Panc1 (cell line): ENCODE measurements around the gene ICA1. TPM values are rescaled to one million over a fixed set of nuclear protein-coding genes. Genes with fewer than 3 reads are reported as not detected.

Experiments
- ATAC-seq: fragments of 200-7000 bp; cut with Tn5 transposase; 2 replicates; pipeline ENCODE4 v1.9.1; 2020; ENCODE audit warnings: mild to moderate bottlenecking, moderate library complexity
- BruUV-seq: library from RNA; stranded (reverse); fragments of 400-500 nt; replicated peaks from 2 replicates; lab custom pipeline; 2021; lab: Mats Ljungman, UMichigan
- CTCF ChIA-PET: fragments of 300-600 bp; sonication (Branson Sonifier 250); formaldehyde crosslinking; loops from one replicate; lab custom pipeline; 2022; ENCODE audit warnings: antibody characterized with exemption; lab: Charles Lee
- POLR2A ChIA-PET: fragments of 300-600 bp; sonication (Branson Sonifier 250); formaldehyde crosslinking; loops from one replicate; lab custom pipeline; 2022; ENCODE audit warnings: antibody characterized with exemption; lab: Charles Lee
- DNase-seq: peaks from one replicate; pipeline ENCODE4 v3.0.0-alpha.2; 2010; ENCODE audit warnings: low read depth, low spot score
- H3K27ac ChIP-seq: 2 replicates; pipeline ENCODE4 v1.5.1; 2011; ENCODE audit warnings: mild to moderate bottlenecking, low read length, inconsistent platforms
- H3K27me3 ChIP-seq: fragments of 200-500 bp; sonication (Bioruptor generic); 2 replicates; pipeline ENCODE4 v1.6.0; 2014; ENCODE audit warnings: low read length, inconsistent platforms; ENCODE audit not compliant: control insufficient read depth, insufficient read depth
- H3K36me3 ChIP-seq: fragments of 200-500 bp; sonication (Bioruptor generic); 2 replicates; pipeline ENCODE4 v1.5.1; 2014; ENCODE audit warnings: inconsistent platforms, mild to moderate bottlenecking, low read length, moderate library complexity; ENCODE audit not compliant: control insufficient read depth, insufficient read depth
- H3K4me1 ChIP-seq: 2 replicates; pipeline ENCODE4 v1.5.1; 2011; ENCODE audit warnings: inconsistent platforms, mild to moderate bottlenecking, low read length, moderate library complexity; ENCODE audit not compliant: control insufficient read depth, insufficient read depth
- H3K4me3 ChIP-seq, 2 experiments: 2 replicates each; pipeline ENCODE4 v1.5.1; 2011 to 2012; ENCODE audit warnings: low read depth in 2 of 2, low read length in 2 of 2, mild to moderate bottlenecking in 2 of 2, inconsistent platforms in 1 of 2, moderate library complexity in 1 of 2
- H3K9me3 ChIP-seq: fragments of 200-500 bp; sonication (Bioruptor generic); 2 replicates; pipeline ENCODE4 v1.5.1; 2014; ENCODE audit warnings: low read depth, mild to moderate bottlenecking, inconsistent platforms, low read length, moderate library complexity; ENCODE audit not compliant: control insufficient read depth, insufficient read depth
- CTCF ChIP-seq: fragments of 450-650 bp; IDR thresholded peaks from 2 replicates; pipeline ENCODE4 v1.5.1; 2017; ENCODE audit warnings: mild to moderate bottlenecking
- POLR2AphosphoS5 ChIP-seq: IDR thresholded peaks from 2 replicates; pipeline ENCODE4 v1.6.1; 2012; ENCODE audit warnings: mild to moderate bottlenecking, low read depth, low read length, moderate library complexity
- REST ChIP-seq, 2 experiments: IDR thresholded peaks; 2 replicates each; pipeline ENCODE4 v1.6.1; 2011 to 2012; ENCODE audit warnings: low read depth in 2 of 2, control low read depth in 1 of 2, low read length in 1 of 2, mild to moderate bottlenecking in 1 of 2, moderate library complexity in 1 of 2; ENCODE audit not compliant: insufficient read depth in 1 of 2
- SIN3A ChIP-seq: IDR thresholded peaks from 2 replicates; pipeline ENCODE4 v1.6.1; 2012; ENCODE audit warnings: low read depth, mild to moderate bottlenecking, low read length, moderate library complexity, borderline replicate concordance; ENCODE audit not compliant: insufficient read depth
- TCF7L2 ChIP-seq: IDR thresholded peaks from 2 replicates; pipeline ENCODE4 v1.6.1; 2011; ENCODE audit warnings: mild to moderate bottlenecking, low read depth, low read length, inconsistent platforms
- in situ Hi-C: cut with HindIII; loops from 2 replicates; pipeline ENCODE4 v1.10.0; 2016; ENCODE audit warnings: low sequenced_read_pairs, low pct_unique_long_range_greater_than_20kb
- intact Hi-C: fragments of 100-400 bp; cut with micrococcal nuclease; formaldehyde crosslinking; loops from one replicate; pipeline ENCODE4 v1.10.0; 2022; ENCODE audit not compliant: unreplicated experiment
- total RNA-seq: library from RNA; stranded (reverse); gene quantifications from one replicate; pipeline ENCODE4 v1.2.1, GENCODE V29; 2021; ENCODE audit not compliant: unreplicated experiment

ICA1 gene
- total RNA-seq, 1 experiment from 2014 or later, result 1.1 TPM

- peaks cover 19% of the 10 kb centered on the region for H3K27me3 ChIP-seq
- no peak overlapping the region for H3K27ac ChIP-seq
- H3K9me3 ChIP-seq, result no peaks in the 10 kb centered on the region
- ChIA-PET CTCF (no interaction called here), POLR2A (no interaction called here)
- no peak for DNase-seq
- no peak; the same call in 1 of the 2 replicates for ATAC-seq
- H3K36me3 ChIP-seq, result no peaks in the 10 kb centered on the region
- no peaks in the 10 kb centered on the region for H3K4me1 ChIP-seq
- BruUV-seq, result no TSS peak
- intact Hi-C loops, result no loop called here
- H3K4me3 ChIP-seq, result no peak overlapping the region
- in situ Hi-C loops, result no loop called here
- no peak for TF ChIP-seq REST (IDR thresholded peaks at IDR 0.05; ENCODE audit: insufficient read depth in 1 of 2, low read depth in 2 of 2, low read length in 1 of 2)
- no peak for TF ChIP-seq POLR2AphosphoS5
- TF ChIP-seq CTCF, result no peak
- TF ChIP-seq TCF7L2, result no peak
- no peak for TF ChIP-seq SIN3A
These were observed 109.3 kb downstream of the ICA1 start for GRCh38 chr7:8152489-8153192.

GRCh38 chr7:8151161-8151725 lies 110.7 kb downstream of the ICA1 start:
- POLR2A ChIA-PET, result no interaction called here

More at GRCh38 chr7:8151161-8151725, 110.7 kb downstream of the ICA1 start:
- no peaks in the 10 kb centered on the region for H3K9me3 ChIP-seq
- peaks cover 13% of the 10 kb centered on the region for H3K27me3 ChIP-seq
- ATAC-seq (no peak), DNase-seq (no peak)
- intact Hi-C loops, result no loop called here
- CTCF ChIA-PET, result no interaction called here
- in situ Hi-C loops, result no loop called here
- H3K4me3 ChIP-seq, result no peak overlapping the region
- no peak overlapping the region for H3K27ac ChIP-seq
- H3K36me3 ChIP-seq, result no peaks in the 10 kb centered on the region
- TF ChIP-seq POLR2AphosphoS5 (no peak), REST (IDR thresholded peaks at IDR 0.05; ENCODE audit: insufficient read depth in 1 of 2, low read depth in 2 of 2, low read length in 1 of 2) (no peak)
- no TSS peak for BruUV-seq
- no peaks in the 10 kb centered on the region for H3K4me1 ChIP-seq
